NK-92 (cell line): Measurements from ENCODE around the gene APOBR.
"Not testable (repeated sequence)": the region's sequence is repeated elsewhere in the genome, so short reads cannot be mapped to it uniquely, and the experiment has no call there.

Source experiments
- DNase-seq: peaks from one replicate; lab custom pipeline; 2025; ENCODE audit not compliant: unreplicated experiment; lab: John Stamatoyannopoulos, UW

Gene APOBR

DNA sequence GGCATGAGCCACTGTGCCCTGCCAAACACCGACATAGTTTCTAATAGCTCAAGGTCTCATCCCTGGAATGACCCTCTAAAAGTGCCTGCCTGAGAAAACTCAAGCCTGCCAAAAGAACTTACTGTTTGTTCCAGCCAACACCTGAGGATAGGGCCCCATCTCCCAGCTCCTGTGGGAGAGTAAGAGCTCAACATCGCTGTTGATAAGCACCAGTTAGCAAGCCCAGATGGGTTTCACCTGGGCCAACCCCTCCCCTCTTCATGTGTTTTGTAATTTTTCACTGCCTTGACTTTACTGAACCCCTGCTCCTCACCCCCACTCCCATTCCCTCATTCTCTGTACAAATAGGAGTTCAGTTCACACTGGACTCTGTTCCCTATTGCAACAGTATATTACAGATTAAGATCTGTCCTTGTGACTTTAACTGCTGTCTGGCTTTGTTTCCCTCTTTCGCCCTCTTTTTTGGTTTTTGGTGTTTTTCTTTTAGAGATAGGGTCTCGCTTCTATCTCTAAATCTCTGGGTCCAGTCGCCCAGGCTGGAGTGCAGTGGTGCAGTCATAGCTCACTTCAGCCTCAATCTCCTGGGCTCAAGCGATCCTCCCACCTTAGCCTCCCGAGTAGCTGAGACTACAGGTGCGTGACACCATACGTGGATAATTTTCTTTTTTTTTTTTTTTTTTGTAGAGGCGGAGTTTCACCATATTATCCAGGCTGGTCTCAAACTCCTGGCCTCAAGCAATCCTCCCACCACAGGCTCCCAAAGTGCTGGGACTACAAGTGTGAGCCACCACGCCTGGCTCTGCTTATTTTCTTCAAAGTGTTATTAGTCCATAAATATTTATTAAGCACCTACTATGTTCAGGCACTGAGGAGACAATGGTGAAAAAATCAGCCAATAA is 32.0 kb downstream of the APOBR start:
- DNase-seq, result no peak

GRCh38 chr16:28527100-28527785 is 32.8 kb downstream of the APOBR start:
- DNase-seq, result not testable (repeated sequence)

DNA sequence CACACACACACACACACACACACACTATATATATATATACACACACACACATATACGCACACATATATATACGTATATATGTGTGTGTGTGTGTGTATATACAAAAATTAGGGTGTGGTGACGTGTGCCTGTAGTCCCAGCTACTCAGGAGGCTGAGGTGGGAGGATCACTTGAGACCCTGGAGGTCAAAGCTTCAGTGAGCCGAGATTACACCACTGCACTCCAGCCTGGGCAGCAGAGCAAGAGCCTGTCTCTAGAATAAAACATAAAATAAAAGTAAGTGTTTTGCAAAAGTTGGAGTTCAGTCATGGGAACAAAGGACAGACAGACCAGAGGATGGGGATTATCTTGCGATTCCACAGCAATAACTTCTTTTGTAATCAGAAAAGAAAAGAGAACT is 33.5 kb downstream of the APOBR start:
- DNase-seq, result no peak

DNA sequence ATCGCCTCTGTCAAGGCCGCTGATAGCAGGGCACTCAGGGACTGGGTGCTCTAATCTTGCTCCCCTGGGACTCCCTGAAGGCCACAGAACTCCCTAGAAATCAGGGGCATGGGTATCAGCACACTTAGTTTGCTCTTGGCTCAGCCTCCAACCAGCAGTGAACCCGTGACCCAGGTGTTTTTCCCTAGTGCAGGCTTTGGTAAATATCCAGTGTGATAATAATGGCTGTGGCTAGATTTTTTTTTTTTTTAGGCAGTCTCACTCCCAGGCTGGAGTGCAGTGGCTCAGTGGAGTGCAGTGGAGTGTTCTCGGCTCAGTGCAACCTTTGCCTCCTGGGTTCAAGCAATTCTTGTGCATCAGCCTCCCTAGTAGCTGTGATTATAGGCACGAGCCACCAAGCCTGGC is 34.0 kb downstream of the APOBR start:
- no peak for DNase-seq

- DNase-seq, result no peak
Observed at GRCh38 chr16:28529124-28529523, 34.7 kb downstream of the APOBR start.

DNA sequence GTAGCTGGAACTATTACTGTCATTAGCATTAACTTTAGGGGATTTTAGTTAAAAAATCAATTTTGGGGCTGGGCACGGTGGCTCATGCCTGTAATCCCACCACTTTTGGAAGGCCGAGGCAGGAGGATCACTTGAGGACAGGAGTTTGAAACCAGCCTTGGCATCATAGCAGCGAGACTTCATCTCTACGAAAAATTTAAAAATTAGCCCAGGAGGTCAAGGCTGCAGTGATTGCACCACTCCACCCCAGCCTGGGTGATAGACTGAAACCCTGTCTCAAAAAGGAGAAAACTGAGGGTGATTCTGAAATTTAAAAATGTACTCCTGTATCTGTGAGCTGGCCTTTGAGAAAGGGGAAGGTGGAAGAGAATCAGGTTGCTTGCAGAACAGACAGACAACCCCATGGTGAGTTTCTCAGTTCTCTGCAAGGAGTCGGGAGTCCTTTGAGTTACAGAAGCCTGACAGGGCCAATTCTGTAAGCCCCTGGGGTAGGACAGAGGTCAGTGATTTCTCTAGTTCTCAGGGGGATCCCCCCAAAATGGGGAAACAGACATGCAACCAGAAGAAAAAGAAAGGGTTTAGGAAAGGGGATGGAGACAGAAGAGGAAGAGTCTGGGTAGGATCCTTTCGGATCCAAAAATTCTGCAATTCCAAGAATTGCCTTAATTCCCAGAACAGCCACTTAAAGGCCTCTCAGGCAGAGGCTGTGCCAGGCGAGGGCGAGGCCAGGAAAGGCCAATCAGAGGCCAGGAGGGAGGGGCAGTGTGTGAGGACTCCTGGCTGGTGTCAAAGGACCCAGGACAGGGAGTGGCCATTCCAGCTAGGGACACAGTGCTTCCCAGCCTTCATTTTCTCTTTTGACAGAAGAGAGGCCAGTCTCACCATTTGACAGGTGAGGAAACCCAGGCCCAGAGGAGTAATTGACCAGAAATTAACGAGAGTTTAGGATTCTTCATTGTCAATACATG is 37.6 kb downstream of the APOBR start:
- no peak for DNase-seq

DNA sequence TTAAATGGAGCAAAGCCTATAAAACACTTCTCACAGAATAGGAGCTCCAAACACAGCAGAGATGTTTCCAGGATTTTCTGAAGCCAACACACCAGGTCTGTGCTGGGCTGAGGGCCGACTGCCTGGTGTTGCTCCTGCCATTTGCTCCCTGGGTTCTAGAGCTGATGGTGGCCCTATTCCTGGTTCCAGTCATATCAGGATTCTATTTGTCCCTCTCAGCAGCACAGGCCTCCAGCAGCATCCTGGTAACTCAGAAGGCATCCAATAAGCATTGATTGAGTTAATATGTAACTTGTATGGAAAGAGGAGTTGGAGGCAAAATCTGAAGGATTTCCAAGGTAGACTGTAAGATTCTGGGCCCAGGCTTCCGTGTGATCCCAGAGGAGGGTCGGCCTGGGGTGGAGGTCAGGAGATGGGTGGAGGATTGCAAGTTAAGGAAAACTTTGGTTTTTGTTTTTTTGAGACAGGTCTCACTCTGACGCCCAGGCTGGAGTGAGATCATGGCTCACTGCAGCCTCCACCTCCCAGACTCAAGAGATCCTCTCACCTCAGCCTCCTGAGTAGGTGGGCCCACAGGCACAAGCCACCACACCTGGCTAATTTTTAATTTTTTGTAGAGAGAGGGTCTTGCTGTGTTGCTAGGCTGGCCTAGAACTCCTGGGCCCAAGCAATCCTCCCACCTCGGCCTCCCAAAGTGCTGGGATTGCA is 38.7 kb downstream of the APOBR start:
- no peak for DNase-seq

DNA sequence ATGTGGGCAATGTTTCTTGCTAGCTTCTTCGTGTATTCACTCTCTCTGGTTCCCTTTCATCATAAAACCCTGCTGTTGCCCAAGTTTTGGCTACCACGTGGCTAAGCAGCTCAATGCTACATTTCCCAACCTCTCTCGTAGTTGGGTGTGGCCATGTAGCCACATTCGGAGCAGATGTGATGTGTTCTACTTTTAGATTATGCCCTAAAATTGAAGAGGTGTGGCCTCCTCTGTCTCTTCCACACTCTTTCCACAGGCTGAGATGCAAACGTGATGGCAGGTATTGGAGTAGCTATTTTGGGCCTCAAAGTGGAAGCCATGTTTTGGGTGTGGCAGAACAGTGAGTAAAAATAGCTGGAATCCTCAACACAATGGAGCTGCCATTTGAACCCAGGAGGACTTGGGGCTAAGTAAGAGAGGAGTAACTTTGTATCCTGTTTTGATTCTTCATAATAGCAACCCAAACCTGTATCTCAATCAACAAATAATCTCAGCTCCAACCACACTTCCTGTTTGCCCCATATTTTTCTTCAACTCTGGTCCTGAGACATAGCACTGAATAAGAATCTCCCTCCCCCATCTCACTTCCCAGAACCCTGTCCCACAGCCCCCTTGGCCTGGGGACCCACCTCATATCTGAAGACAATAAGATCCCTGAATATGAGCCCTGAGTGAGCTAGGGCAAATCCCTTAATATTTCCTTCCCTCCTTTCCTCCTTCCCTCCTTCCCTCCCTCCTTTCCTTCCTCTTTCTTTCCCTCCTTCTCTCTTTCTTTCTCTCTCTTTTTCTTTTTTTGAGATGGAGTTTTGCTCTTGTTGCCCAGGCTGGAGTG is 40.3 kb downstream of the APOBR start:
- DNase-seq, result no peak

DNA sequence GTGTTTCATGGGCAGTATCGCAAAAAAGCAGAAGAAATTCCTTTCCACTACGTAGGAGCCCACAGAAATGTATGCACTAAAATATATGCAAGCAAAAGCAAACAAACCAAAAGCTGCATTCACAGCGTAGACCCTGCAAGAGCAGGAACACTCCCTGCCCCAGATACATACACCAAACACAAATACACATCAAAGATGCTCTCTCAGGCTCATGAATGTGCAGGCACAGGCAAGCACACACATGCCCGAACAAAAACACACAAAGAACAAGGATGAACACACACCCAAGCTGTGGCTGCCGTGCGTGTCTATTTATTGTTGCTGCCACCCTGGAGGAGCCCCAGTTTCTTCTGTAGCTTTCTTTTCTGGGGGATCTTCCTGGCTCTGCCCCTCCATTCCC is 42.6 kb downstream of the APOBR start:
- no peak for DNase-seq

DNA sequence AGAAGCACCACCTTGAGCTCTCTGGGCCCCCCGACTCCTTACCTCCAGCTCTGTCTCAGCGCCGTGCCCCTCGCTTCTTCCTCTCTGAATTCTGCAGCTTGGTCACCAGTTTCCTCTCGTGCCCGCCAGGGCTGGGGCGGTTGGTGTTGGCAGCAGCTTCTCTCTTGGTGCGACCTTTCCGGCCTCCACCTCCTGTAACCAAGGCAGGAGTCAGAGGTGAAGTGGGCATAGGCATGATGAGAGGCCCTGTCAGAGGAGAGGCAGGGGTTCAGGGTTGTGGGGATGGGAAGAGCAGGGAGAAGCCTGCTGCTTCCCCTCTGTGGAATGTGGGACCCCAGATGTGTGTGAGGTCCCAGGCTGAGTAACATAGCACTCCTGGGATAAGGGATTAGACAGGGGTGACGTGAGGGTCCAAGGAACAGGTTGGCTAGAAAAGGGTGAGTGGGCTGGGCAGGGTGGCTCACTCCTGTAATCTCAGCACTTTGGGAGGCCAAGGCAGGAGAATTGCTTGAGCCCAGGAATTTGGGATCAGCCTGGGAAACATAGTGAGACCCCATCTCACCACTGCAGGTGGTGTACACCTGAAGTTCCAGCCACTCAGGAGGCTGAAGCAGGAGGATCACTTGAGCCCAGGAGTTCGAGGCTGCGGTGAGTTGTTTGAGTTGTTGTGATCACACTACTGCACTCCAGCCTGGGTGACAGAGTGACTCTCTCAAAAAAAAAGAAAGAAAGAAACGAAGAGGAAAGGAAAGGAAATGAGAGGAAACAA is 43.7 kb downstream of the APOBR start:
- no peak for DNase-seq

DNA sequence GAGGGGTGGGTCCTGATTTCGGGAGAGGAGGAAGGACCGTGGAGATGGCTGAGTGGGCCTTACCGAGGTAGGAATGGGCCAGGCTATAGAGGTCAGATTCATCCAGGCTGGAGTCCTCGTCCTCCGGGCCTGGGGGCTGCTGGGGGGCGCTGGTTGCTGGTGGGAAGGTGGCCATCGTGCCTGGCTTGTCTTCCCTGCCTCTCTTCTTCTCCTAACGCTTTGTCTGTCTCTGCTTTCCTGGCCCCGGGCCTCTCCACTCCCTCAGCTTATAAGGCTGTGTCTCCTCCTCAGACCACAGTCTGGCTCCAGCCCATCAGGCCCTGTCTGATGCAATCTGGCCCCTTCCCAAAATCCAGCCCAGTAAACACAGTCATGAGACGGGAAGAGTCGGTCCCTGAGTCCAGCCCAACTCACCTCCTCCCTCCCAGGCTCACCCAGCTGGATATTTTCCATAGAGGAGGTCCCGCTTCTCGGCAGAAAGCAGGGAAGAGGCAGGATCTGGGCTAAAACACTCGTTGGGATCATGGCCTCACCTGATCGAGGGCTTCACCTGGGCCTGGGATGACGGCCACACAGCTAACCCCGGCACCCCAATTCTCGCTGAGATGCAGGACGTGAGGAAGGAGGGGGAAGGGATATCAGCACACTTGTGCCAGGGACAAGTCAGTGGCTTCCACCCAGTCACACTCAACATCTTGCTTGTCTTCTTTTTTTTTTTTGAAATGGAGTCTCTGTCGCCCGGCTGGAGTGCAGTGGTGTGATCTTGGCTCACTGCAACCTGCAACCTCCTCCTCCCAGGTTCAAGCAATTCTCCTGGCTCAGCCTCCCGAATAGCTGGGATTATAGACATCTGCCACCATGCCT is 44.5 kb downstream of the APOBR start, which contains the start of gene NUPR1:
Gene NUPR1, minus strand, starts transcription at position 242 of the 864 bp plus-strand sequence. Its CDS starts 67 bp downstream, at position 175.
- no peak for DNase-seq

- DNase-seq, result no peak
Observed at GRCh38 chr16:28540346-28540745, 45.9 kb downstream of the APOBR start.

GRCh38 chr16:28542646-28543045 is 48.2 kb downstream of the APOBR start:
- DNase-seq, result no peak

GRCh38 chr16:28543072-28543471 is 48.6 kb downstream of the APOBR start:
- no peak for DNase-seq

GRCh38 chr16:28544998-28545397 is 50.6 kb downstream of the APOBR start:
- DNase-seq, result no peak

- DNase-seq, result not testable (repeated sequence)
Observed at GRCh38 chr16:28545964-28546363, 51.5 kb downstream of the APOBR start.

DNA sequence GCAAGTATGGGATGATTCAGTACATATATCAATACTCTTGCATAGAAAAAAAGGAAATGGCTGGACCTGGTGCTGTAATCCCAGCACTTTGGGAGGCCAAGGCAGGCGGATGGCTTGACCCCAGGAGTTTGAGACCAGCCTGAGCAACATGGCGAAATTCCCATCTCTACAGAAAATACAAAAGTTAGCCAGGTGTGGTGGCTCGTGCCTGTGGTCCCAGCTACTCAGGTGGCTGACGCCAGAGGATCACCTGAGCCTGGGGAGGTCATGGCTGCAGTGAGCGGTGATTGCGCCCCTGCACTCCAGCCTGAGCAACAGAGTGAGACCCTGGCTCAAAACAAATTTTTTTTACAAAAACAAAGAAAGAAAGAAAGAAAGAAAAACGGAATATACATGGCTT is 52.2 kb downstream of the APOBR start:
- no peak for DNase-seq

DNA sequence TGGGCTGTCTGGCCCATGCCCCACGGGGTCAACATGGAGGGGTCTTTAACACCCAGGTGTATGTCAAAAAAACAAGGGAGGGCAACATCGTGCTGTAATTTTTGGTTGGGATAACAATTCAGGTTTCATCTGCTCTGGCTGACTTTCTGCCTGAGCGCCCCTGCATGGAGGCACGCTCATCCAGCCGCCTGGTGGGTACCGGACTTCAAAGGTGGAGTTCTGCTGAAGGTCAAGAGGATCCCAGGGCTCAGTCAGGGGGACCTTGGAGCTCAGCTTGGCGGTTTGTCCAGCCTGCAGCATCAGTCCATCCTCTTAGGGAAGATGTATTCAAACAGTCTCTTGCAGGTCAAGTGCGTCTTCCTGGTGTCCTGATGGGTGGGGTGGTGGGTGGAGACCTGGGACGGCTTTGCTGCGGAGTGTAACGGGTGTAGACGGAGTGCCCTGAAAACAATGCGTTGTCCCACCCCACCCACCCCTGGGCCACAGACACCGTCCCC is 53.9 kb downstream of the APOBR start:
- no peak for DNase-seq
